ENCODE results near the gene DRD4.

Gene DRD4

DNA sequence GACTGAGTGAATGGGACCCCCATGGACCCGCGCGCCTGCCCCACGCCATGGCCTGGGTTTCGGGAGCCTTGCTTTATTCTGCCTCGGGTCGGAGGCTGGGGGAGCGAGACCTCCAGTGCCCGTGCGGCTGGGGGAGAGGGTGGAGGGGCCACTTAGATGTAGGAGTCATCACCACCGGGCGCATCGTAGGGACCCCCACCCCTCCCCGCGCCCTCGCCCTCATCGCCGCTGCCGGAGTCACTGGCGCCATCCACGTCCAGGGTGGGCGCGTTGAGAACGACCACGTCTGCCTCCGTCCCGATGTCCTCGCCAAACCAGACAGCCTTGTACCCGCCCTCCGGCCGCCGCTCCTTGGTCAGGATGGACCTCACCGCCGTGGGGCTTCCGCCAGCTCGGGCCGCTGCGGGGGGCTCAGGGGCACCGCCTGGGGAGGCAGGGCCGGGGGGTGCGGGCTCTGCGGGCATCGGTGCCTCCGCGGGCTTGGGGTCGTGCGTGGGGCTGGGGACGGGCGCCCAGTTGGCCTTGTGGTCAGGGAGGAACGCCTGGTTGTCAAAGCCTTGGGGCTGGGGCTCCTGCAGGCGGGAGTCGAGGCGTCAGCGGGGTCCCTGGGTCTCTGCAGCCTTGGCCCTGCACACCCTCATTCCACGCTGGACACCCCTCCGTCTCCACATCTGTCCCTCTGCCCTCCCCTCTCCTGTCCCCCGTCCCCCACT is 19.7 kb upstream of the DRD4 start:
- TF ChIP-seq CTCF (IDR thresholded peaks at IDR 0.05; ENCODE audit: low read depth, low read length, missing control alignments) = no peak
- no peak overlapping the region for H3K4me3 ChIP-seq (ENCODE audit: low read depth, low read length)
- in situ Hi-C loops (cut with HindIII; ENCODE audit: low sequenced_read_pairs) = no loop called here
- DNase-seq (ENCODE audit: low read depth) = no peak

DNA sequence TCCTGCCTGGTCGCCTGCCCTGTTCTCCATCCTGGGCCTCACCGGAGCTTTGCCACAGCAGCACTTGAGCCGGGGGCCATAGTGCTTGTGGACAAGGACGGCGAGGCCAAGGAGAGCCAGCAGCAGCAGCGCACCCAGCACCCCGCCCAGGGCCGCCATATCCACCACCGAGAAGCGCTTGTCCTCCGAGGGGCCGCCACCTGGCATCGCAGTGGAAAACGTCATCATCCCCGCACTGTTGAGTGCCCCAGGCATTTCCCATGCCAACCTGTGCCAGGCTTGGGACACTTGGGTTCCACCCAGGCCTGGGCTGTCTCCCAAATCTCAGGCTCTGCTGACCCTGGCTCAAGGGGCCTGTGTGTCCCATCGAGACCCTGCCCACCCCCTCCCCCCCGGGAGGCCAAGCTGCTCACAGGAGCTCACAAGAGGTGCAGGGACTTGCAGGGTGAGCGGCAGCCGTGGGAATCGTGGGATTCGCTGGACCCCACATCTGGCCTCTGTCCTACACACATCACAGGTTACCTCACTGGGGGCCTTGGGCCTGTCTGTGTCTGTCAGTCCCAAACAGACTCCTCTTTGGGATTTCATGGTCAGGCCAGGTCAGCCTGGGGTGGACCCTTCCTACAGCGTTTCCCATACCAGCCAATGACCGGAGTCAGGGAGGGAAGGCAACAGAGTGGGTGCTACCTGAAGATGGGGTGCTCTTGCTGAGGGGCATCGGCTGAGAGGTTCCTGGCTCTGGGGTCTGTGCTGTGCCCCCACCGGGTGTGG is 19.0 kb upstream of the DRD4 start:
- no peak for DNase-seq (ENCODE audit: low read depth)
- no peak overlapping the region for H3K4me3 ChIP-seq (ENCODE audit: low read depth, low read length)
- in situ Hi-C loops (cut with HindIII; ENCODE audit: low sequenced_read_pairs) = no loop called here
- no peak for TF ChIP-seq CTCF (IDR thresholded peaks at IDR 0.05; ENCODE audit: low read depth, low read length, missing control alignments)

- in situ Hi-C loops (cut with HindIII; ENCODE audit: low sequenced_read_pairs) = no loop called here
These were observed 18.0 kb upstream of the DRD4 start for GRCh38 chr11:618856-619627.

GRCh38 chr11:619628-620050 is 17.4 kb upstream of the DRD4 start:
- TF ChIP-seq CTCF (IDR thresholded peaks at IDR 0.05; ENCODE audit: low read depth, low read length, missing control alignments) = no peak
- no peak overlapping the region for H3K4me3 ChIP-seq (ENCODE audit: low read depth, low read length)
- in situ Hi-C loops (cut with HindIII; ENCODE audit: low sequenced_read_pairs) = no loop called here
- no peak for DNase-seq (ENCODE audit: low read depth)

More at GRCh38 chr11:618856-619627, 18.0 kb upstream of the DRD4 start:
- H3K4me3 ChIP-seq (ENCODE audit: low read depth, low read length) = no peak overlapping the region
- DNase-seq (ENCODE audit: low read depth) = no peak
- no peak for TF ChIP-seq CTCF (IDR thresholded peaks at IDR 0.05; ENCODE audit: low read depth, low read length, missing control alignments)

DNA sequence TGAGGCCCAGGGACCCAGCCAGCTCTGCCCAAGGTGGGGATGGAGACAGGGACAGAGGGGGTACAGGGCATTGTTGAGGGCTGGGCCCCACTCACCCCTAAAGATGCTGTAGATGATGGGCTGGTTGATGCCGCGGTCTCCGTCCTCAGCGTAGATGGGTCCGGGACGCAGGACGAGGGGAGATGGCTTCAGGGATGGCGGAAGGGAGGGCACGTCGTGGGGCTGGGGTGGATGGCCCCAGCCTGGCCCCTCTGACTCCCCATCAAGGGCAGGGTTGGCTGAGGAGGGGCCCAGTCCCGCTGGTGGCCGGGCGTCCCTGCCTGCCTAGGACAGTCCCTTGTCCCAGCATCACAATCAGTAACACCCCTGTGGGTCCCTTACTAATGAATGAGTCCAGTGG is 16.9 kb upstream of the DRD4 start:
- in situ Hi-C loops (cut with HindIII; ENCODE audit: low sequenced_read_pairs) = no loop called here
- no peak for TF ChIP-seq CTCF (IDR thresholded peaks at IDR 0.05; ENCODE audit: low read depth, low read length, missing control alignments)
- no peak for DNase-seq (ENCODE audit: low read depth)
- no peak overlapping the region for H3K4me3 ChIP-seq (ENCODE audit: low read depth, low read length)

Data from astrocyte of the cerebellum (primary cell).